ENCODE measurements around the gene FBXO28.

- no peak for TF ChIP-seq EP300 (conservative IDR thresholded peaks at IDR 0.05; ENCODE audit: poor library complexity, severe bottlenecking)
- no peak for TF ChIP-seq CTCF (IDR thresholded peaks at IDR 0.05; ENCODE audit: poor library complexity, severe bottlenecking)
- no peak for TF ChIP-seq TAF1 (IDR thresholded peaks at IDR 0.05; ENCODE audit: low read depth)
- no peak for TF ChIP-seq EZH2 (IDR thresholded peaks at IDR 0.05; ENCODE audit: borderline replicate concordance, insufficient read depth, low read length, poor library complexity, severe bottlenecking)
- TF ChIP-seq MXI1 (conservative IDR thresholded peaks at IDR 0.05; ENCODE audit: poor library complexity, severe bottlenecking), result no peak
Measured at GRCh38 chr1:224170748-224171478, 57.0 kb downstream of the FBXO28 start.
